NCI-H2081 (cell line): Measurements from ENCODE around the gene CLCN6.

Experiments
- DNase-seq, 2 experiments: peaks; one replicate each; lab custom pipeline; 2025; lab: John Stamatoyannopoulos, UW

Gene CLCN6

GRCh38 chr1:11879311-11880180 lies 73.6 kb downstream of the CLCN6 start:
- DNase-seq = no peak

GRCh38 chr1:11880181-11880575 lies 74.2 kb downstream of the CLCN6 start:
- no peak for DNase-seq

- DNase-seq = no peak
Observed at GRCh38 chr1:11880911-11881748, 75.1 kb downstream of the CLCN6 start.

- DNase-seq = no peak
Observed at GRCh38 chr1:11881749-11882441, 75.9 kb downstream of the CLCN6 start.

- peak in 1 of 2 experiments; percentile 10 for DNase-seq
Observed at GRCh38 chr1:11882814-11883538, 77.0 kb downstream of the CLCN6 start.

- no peak for DNase-seq
Observed at GRCh38 chr1:11885916-11886315, 79.9 kb downstream of the CLCN6 start.

- DNase-seq = no peak
Observed at GRCh38 chr1:11886986-11887665, 81.1 kb downstream of the CLCN6 start.

- DNase-seq = no peak
Observed at GRCh38 chr1:11887666-11888007, 81.6 kb downstream of the CLCN6 start.

- DNase-seq = peak in 1 of 2 experiments; percentile 2
Observed at GRCh38 chr1:11888206-11888876, 82.3 kb downstream of the CLCN6 start.

GRCh38 chr1:11888877-11889208 lies 82.9 kb downstream of the CLCN6 start:
- DNase-seq = no peak

GRCh38 chr1:11891433-11892186 lies 85.6 kb downstream of the CLCN6 start:
- DNase-seq = no peak
